Measurements from ENCODE around the gene SH2D6. TPM values are rescaled to one million over a fixed set of nuclear protein-coding genes. Genes with fewer than 3 reads are reported as not detected.
"Not testable (repeated sequence)": the region's sequence is repeated elsewhere in the genome, so short reads cannot be mapped to it uniquely, and the experiment has no call there.

Gene SH2D6
- polyA plus RNA-seq, 4 donors, result 0.24 to 0.62 (median 0.56) TPM

DNA sequence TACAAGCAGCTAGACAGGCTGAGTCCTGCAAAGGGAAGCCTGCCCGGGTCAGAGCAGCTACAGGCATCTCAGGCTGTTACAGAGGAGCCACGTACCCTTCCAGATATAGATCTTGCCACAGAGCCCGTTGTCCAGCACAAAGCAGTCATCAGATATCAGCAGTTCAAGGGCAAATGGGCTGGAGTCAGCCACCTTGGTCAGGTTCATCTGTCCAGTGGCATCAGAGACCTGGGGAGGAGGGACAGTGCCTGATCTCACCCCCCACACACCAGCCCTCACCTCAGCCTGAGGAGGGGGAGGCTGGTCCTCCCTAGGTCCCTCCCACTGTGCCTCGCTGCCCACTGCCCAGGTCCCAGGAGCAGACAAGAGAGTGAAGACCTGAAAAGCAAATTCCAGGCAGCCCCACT is 20.6 kb upstream of the SH2D6 start:
- DNase-seq (ENCODE audit: low read depth in 4 of 4, low spot score in 3 of 4), result no peak

- DNase-seq (ENCODE audit: low read depth in 4 of 4, low spot score in 3 of 4), result no peak
Measured at GRCh38 chr2:85398426-85399182, 19.9 kb upstream of the SH2D6 start.

GRCh38 chr2:85399183-85399455 is 19.4 kb upstream of the SH2D6 start:
- no peak for DNase-seq (ENCODE audit: low read depth in 4 of 4, low spot score in 3 of 4)

GRCh38 chr2:85400023-85400422 is 18.5 kb upstream of the SH2D6 start:
- no peak for DNase-seq (ENCODE audit: low read depth in 4 of 4, low spot score in 3 of 4)

- DNase-seq (ENCODE audit: low read depth in 4 of 4, low spot score in 3 of 4), result no peak
Measured at GRCh38 chr2:85400541-85401463, 17.7 kb upstream of the SH2D6 start.

DNA sequence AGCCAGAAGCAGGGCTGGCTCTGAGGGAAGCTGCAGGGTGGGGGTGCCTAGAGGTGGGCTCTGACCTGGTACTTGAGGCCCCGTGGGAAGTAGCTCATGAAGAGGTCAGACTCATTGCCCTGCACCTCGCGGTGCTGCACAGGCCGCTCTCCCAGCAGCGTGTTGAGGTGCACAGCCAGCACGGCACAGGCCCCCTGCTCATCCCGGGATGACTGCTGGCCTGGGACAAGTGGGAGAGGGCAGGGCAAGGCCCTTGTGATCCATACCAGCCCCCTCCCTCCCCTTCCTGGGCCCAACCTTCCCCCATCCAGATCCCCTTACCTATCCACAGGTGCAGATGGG is 17.1 kb upstream of the SH2D6 start:
- DNase-seq (ENCODE audit: low read depth in 4 of 4, low spot score in 3 of 4), result no peak

DNA sequence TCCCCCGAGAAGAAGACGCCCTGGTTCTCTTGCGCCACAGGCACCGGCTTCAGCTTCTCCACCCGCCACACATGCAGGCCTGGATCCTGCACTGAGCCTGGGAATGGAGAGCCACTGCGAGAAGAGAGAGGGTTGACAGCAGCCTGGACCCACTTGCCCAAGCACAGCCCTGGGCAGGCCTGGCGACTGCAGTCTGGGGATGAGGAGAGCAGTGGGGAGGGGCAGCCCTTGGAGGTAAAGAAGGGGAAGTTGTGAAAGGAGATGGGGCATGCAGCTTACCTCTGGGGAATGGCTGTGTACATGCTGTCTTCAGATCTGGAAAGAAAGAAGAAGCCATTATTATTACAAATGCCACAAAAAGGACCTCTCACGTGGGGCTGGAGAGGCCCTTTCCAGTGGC is 16.7 kb upstream of the SH2D6 start:
- no peak for DNase-seq (ENCODE audit: low read depth in 4 of 4, low spot score in 3 of 4)

DNA sequence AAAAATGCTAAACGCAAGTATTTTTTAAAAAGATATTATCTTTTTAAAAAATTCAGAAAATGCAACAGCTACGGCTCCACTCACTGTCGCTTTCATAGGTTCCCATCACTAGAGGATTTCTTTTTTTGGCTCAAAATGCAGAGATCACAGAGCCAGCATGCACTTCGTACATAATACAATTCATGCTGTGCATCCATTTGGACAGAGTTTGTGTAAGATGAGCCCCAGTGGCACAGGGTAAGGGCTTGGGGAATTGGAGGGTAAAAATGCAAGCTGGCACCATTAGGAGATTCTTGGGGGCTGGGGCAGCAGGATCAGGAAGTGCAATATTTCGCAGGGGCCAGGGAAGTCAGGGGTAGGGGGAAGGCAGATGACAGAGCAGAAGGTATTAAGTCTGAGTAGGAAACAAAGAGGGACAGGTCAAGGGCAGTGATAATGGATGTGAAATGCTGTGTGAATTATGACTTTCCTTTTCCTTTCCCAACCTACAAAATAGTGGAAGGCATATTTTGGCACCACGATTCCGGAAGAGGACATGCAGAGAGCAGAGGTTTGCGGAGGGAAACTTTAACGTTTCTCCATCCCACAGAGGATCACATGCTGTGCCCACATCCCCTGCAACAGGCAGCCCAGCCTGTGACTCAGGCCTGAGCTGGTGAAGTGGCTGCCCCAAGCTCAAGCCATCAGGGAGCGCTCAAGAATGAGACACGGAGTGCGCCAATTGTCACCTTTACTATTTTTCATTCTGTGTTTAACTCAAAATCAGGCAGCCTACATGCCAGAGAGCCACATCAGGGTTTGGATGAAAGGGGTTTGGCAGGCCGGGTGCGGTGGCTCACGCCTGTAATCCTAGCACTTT is 13.1 kb upstream of the SH2D6 start:
- DNase-seq (ENCODE audit: low read depth in 4 of 4, low spot score in 3 of 4), result no peak

GRCh38 chr2:85409845-85410583 is 8.5 kb upstream of the SH2D6 start, which contains the start of gene CAPG:
Gene CAPG, minus strand, starts transcription at chr2:85410366. Its CDS starts 8,221 bp downstream, at chr2:85402145.
- no peak for DNase-seq (ENCODE audit: low read depth in 4 of 4, low spot score in 3 of 4)

GRCh38 chr2:85410584-85411404 is 7.7 kb upstream of the SH2D6 start:
- no peak for DNase-seq (ENCODE audit: low read depth in 4 of 4, low spot score in 3 of 4)

DNA sequence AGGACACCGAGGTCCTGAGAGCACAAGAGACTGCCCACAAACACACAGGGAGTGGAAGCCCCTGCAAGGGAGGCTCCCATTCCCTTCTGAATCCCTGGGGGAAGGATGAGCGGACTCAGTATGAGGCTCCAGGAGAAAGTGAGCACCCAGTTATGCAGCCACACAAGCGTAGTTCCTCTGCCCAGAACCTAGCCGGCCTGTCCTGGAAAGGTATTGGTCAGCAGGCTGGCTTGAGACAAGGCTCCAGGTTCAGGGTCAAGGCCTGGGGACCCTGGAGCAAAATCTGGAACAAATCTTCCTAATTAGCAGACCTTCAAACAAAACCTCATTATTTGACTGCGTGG is 7.1 kb upstream of the SH2D6 start:
- DNase-seq (ENCODE audit: low read depth in 4 of 4, low spot score in 3 of 4), result no peak

GRCh38 chr2:85413592-85414420 is 4.7 kb upstream of the SH2D6 start:
- no peak for DNase-seq (ENCODE audit: low read depth in 4 of 4, low spot score in 3 of 4)

GRCh38 chr2:85414421-85414759 is 4.1 kb upstream of the SH2D6 start:
- not testable (repeated sequence) for DNase-seq (ENCODE audit: low read depth in 4 of 4, low spot score in 3 of 4)

GRCh38 chr2:85414761-85415553 is 3.6 kb upstream of the SH2D6 start:
- no peak for DNase-seq (ENCODE audit: low read depth in 4 of 4, low spot score in 3 of 4)

- no peak for DNase-seq (ENCODE audit: low read depth in 4 of 4, low spot score in 3 of 4)
Measured at GRCh38 chr2:85415980-85416650, 2.4 kb upstream of the SH2D6 start.

- DNase-seq (ENCODE audit: low read depth in 4 of 4, low spot score in 3 of 4), result no peak
Measured at GRCh38 chr2:85419009-85419675, 628 bp downstream of the SH2D6 start.
